Fibroblast of skin of right biceps (primary cell): ENCODE results near the gene TMEM204.

Experiments
- DNase-seq: peaks from one replicate; pipeline ENCODE4 v3.0.0-alpha.2; 2013

Gene TMEM204

GRCh38 chr16:1601489-1601888 is 68.0 kb downstream of the TMEM204 start:
- no peak for DNase-seq

DNA sequence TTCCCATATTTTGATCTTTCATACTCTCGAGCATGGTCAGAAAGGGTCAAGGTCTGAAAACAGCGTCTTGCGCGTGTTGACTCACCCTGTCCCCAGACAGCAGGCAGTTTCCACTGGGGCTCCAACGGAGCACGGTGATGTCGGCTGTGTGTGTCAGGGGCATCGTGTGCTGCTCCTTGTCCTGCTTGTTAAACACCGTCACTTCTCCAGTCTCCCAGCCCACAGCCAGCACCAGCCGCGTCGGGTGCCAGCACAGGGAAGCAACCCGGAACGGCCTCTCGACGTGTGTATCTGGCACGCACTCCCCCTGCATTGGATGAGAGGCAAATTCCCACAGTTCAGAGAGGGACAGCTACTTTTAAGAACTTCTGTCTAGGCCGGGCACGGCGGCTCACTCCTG is 68.8 kb downstream of the TMEM204 start:
- DNase-seq, result no peak
